LHCN-M2 (cell line): ENCODE data around the gene CACNG8. TPM values are rescaled to one million over a fixed set of nuclear protein-coding genes. Genes with fewer than 3 reads are reported as not detected.

Experiments
- DNase-seq: peaks from one replicate; pipeline ENCODE4 v3.0.0-alpha.2; 2012; ENCODE audit warnings: low read depth
- total RNA-seq: library from RNA; depleted of rRNA; stranded (reverse); fragments of >200 nt; gene quantifications from 2 replicates; pipeline ENCODE4 v1.2.3, GENCODE V29; 2014

The CACNG8 gene
- total RNA-seq, 1 experiment from 2014 or later: 0.06 TPM

DNA sequence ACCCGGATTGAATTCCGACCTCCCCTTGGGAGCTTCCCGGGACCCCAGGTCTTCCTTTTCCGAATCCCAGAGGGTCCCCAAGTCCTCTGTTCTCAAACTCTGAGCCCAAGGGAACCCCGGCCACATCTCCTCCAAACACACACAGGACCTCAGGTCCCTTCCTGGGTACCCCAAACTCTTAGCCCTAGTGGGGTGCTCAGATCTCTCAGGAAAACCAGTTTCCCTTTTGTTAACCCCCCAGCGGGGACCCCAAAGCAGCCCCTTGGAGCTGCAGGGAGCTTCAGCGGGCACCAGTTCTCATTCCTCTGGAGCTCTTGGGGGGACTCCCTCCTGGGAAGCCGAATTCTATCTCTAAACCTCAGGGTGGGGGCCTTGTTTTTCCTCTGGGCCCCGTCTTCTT is 29.5 kb downstream of the CACNG8 start:
- DNase-seq: no peak

DNA sequence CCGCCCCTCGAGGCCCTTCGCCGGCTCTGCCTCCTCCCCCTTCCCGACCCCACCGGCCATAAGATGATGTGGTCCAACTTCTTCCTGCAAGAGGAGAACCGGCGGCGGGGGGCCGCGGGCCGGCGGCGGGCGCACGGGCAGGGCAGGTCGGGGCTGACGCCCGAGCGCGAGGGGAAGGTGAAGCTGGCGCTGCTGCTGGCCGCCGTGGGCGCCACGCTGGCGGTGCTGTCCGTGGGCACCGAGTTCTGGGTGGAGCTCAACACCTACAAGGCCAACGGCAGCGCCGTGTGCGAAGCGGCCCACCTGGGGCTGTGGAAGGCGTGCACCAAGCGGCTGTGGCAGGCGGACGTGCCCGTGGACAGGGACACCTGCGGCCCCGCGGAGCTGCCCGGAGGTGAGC is 30.1 kb downstream of the CACNG8 start:
- no peak for DNase-seq

- DNase-seq: no peak
These were observed 30.7 kb downstream of the CACNG8 start for GRCh38 chr19:53993448-53993847.

DNA sequence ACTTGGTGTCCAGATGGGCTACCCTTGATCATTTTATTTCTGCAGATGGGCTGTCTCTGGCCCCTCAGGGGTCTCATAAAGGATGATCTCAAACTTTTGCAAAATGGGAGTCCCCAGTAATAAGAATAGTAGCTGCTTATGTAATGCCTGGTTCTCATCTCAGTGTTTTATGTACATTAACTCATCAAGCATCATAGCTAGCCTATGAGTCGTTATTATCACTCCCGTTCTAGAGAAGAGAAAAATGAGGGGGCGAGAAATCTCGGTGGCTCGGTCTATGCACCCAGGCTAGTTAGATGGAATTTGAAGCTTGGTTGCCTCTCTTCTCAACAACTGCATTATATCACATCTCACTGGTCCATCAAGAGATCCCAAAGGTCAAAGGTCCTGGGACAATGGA is 32.1 kb downstream of the CACNG8 start:
- no peak for DNase-seq

DNA sequence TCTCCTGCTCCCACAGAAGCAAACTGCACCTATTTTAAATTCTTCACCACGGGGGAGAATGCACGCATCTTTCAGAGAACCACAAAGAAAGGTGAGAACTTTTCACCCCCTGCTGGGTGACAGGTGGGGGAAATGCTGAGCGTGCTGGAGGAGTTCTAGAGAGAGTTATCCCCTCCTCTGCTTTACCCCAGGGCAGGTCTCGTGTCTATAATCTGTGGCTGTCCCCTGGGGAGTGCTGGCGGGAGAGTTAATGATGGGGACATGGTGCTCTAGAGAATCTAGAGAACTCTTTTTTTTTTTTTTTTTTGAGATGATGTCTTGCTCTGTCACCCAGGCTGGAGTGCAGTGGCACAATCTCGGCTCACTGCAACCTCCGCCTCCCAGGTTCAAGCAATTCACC is 35.5 kb downstream of the CACNG8 start:
- no peak for DNase-seq

GRCh38 chr19:53999694-54000093 is 37.0 kb downstream of the CACNG8 start:
- DNase-seq: no peak

DNA sequence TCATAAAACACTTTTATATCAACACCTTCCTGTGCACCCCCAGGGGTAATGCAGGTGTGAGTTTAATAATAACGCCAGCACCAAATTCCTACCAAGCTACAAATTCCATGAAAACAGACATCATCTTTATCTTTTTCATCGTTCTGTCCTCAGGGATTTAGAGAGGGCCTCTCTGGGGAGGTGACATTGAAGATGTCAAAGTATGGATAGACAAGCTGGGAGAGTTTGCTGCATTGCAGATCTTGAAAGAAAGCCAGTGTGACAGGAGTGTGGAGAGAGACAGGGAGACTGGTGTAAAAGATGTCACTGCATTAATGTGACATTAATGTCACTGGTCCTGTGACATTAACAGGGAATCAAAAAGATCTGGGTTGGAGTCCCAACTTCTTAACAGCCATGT is 38.8 kb downstream of the CACNG8 start:
- no peak for DNase-seq

DNA sequence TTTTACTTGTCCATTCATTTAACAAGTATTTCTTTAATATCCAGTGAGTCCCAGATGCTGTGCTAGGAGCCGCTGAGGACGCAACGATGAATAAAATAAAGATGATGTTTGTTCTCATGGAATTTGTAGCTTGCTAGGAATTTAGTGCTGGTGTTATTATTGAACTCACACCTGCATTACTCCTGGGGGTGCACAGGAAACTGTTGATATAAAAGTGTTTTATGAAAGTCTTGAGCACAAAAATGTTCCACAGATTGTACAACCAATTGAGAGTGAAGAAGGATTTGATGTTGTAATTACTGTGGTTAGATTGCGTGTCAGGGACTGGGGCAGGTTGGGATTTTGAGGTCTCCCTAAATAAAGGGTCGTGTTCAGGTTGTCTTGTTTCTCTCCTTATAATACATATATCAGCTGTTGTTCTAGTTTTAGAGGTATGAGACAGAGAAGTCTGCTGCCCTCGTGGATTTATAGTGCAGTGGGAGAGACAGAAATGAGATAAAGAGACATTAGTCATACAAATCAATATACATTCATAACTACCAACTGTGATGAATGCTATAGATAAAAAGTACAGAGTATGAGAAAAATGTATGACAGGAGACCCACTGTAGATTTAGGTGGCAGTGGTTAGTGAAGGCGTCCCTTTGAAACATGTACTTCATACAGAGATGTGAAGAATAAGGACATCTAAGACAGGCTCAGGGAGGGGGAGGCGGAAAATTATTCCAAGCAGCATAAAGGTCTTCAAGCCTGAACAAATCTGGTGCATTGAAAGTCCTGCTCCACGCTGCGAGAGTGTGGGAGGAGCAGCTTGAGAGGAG is 40.0 kb downstream of the CACNG8 start:
- no peak for DNase-seq

DNA sequence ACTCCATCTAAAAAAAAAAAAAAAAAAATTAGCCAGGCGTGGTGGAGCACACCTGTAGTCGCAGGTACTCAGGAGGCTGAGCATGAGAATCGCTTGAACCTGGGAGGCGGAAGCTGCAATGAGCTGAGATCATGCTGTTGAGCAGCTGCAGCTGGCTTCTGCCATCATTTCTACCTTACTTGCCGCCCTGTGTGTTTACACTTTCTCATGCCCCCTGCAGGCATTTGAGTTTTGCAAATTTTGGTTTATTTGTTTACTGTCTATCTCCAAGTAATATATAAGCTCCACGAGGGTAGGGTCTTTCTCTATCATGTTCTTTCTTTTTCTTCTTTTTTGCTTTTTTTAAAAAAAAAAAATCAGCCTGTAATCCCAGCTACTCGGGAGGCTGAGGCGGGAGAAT is 46.7 kb downstream of the CACNG8 start:
- no peak for DNase-seq

DNA sequence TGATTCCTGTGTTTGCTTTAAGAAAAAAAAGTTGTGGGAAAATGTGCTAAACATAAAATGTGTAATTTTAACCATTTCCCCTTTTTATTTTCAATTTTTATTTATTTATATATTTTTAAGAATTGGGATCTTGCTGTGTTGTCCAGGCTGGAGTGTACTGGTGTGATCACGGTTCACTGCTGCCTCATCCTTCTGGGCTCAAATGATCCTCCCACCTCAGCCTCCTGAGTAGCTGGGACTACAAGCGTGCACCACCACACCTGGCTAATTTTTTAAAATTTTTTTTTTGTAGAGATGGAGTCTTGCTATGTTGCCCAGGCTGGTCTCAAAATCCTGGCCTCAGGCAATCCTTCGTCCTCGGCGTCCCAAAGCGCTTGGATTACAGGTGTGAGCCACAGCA is 47.7 kb downstream of the CACNG8 start:
- DNase-seq: no peak

DNA sequence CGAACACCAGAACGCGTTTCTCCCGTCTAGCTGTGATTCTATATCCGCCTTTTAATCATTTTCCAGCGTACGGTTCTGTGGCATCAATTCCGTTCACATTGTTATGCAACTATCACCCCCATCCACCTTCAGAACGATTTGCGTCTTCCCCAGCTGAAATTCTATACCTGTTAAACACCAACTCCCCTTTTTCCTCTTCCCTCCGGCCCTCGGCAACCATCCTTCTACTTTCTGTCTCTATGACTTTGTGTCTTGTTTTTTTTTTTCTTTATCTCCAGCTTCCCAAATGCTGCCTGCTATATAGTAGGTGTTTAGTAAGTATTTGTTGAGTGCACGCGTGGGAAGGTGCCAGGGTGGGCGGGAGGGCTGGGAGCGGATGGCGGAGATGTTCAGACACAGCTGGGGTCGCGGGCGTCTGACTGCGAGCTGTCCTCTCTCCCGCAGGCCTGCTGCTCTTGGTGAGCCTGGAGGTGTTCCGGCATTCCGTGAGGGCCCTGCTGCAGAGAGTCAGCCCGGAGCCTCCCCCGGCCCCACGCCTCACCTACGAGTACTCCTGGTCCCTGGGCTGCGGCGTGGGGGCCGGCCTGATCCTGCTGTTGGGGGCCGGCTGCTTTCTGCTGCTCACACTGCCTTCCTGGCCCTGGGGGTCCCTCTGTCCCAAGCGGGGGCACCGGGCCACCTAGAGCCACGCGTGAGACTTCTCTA is 48.9 kb downstream of the CACNG8 start:
- DNase-seq: no peak

DNA sequence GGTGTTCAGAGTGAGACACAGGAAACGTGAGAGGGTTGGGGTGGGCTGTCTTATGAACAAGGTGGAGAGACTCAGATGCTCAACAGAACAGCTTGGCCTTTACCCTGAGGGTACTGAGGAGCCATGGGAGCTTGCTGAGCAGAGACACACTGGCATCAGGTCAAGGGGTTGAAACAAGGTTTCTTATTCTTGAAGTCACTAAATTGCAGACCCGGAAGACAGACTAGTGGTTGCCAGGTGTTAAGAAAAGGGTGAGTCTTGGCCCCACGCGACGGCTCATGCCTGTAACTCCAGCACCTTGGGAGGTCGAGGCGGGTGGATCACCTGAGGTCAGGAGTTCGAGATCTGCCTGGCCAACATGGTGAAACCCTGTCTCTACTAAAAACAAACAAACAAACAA is 51.1 kb downstream of the CACNG8 start:
- no peak for DNase-seq

- no peak for DNase-seq
These were observed 52.3 kb downstream of the CACNG8 start for GRCh38 chr19:54014920-54015560.

DNA sequence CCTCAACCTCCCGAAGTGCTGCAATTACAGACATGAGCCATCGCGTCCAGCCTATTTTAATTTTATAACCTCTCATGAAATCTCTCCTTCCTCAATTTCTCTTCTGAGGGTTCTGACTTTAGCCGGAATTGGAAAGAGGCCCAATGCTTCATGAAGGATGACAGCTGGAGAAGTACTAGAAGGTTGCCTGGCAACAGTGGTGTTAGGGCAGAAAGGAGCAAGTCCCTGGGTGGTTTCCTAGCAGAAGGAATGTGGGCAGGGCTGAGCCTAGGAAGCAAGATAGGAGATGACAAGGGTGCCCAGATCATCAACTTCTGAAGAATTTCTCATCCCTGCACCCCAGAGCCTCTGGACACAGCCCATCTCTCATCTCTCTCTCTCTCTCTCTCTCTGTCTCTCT is 54.5 kb downstream of the CACNG8 start:
- peak; percentile 78 for DNase-seq

DNA sequence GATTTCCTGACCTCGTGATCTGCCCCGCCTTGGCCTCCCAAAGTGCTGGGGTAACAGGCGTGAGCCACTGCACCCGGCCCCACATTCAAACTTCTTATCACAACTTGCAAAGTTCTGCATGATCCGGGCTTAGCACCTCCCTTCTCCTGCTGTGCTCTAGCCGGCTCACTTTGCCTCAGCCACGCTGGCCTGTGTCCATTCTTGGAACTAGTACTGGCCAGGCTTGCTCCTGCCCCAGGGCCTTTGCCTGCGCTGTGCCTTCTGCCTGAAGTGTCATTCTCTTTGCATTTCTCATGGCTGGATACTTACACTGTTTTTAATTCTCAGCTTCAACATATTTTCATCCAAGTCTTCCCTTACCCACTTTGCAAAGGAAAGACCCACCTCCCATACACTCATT is 58.6 kb downstream of the CACNG8 start:
- no peak for DNase-seq

DNA sequence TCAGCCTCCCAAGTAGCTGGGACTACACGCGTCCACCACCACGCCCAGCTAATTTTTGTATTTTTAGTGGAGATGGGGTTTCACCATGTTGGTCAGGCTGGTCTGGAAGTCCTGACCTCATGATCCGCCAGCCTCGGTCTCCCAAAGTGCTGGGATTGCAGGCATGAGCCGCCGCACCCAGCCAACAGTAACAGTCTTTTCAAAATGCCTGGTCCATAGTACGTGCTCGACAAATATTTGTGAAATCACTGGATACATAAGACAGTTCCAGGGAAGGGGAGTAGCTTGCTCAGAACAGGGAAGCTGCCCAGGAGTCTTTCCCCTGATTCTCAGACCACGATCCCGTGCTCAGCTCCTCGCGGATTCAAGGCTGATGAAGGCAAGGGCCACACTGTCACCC is 59.2 kb downstream of the CACNG8 start:
- DNase-seq: no peak

GRCh38 chr19:54023191-54023590 is 60.5 kb downstream of the CACNG8 start:
- DNase-seq: no peak

DNA sequence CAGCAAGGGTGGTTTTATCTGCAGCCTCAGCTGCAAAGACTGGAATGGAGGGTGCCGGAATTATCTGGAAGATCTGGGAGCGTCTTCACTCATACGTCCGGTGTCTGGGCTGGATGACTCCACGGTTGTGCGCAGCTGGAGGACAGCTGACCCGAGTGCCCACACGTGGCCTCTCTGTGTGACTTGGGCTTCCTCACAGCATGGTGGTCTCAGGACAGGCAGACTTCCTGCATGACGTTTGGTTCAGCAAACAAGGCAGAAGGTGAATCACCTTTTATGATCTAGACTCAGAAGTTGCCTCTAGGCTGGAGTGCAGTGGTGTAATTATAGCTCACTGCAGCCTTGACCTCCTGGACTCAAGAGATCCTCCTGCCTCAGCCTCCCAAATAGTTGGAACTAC is 61.9 kb downstream of the CACNG8 start:
- DNase-seq: no peak

DNA sequence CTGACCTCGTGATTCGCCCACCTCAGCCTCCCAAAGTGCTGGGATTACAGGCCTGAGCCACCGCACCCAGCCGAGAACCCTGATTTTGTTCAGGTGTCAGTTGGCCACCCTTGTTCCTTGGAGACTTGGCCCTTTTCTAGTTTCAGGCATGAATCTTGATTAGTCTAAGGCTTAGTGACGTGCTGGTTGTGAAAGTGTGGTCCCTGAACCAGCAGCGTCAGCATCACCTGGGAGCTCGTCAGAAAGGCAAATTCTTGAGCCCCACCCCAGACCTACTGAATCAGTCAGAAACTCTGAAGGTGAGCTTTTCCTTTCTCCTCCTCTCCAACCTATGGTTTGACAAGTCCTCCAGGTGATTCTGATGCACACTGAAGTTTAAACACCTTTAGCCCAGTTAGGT is 63.9 kb downstream of the CACNG8 start:
- DNase-seq: no peak

DNA sequence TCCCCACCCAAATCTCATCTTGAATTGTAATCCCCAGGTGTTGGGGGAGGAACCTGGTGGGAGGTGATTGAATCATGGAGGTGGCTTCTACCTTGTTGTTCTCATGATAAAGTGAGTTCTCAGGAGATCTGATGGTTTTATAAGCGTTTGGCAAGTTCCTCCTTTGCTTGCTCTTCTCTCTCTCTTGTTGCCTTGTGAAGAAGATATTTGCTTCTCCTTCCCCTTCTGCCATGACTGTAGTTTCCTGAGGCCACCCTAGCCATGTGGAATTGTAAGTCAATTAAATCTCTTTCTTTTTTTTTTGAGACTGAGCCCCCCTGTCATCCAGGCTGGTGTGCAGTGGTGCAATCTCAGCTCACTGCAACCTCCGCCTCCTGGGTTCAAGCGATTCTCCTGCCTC is 66.6 kb downstream of the CACNG8 start:
- DNase-seq: no peak

- peak; percentile 72 for DNase-seq
These were observed 67.3 kb downstream of the CACNG8 start for GRCh38 chr19:54029930-54030490.

GRCh38 chr19:54030895-54031586 is 68.3 kb downstream of the CACNG8 start:
- DNase-seq: peak; percentile 38
